Measurements from ENCODE around the gene EHD3.

Gene EHD3

GRCh38 chr2:31204783-31205182 is 29.2 kb upstream of the EHD3 start:
- H3K27me3 ChIP-seq (ENCODE audit: insufficient read depth, poor library complexity, severe bottlenecking) = no peaks in the 10 kb centered on the region
- H3K27ac ChIP-seq (replicated peaks) = no peak overlapping the region
- DNase-seq (ENCODE audit: low read depth in 1 of 2, low spot score in 1 of 2) = no peak
- TF ChIP-seq GABPA (IDR thresholded peaks at IDR 0.05; ENCODE audit: low read depth) (no peak), SPI1 (IDR thresholded peaks at IDR 0.05; ENCODE audit: borderline replicate concordance, low read depth) (no peak), CTCF (IDR thresholded peaks at IDR 0.05; ENCODE audit: insufficient read depth, low read length) (no peak)
- H3K4me3 ChIP-seq (replicated peaks; ENCODE audit: insufficient read depth, low read length) = no peak overlapping the region

GRCh38 chr2:31205186-31205585 is 28.8 kb upstream of the EHD3 start:
- H3K27me3 ChIP-seq (ENCODE audit: insufficient read depth, poor library complexity, severe bottlenecking) = no peaks in the 10 kb centered on the region
- H3K4me3 ChIP-seq (replicated peaks; ENCODE audit: insufficient read depth, low read length) = no peak overlapping the region
- H3K27ac ChIP-seq (replicated peaks) = no peak overlapping the region
- TF ChIP-seq GABPA (IDR thresholded peaks at IDR 0.05; ENCODE audit: low read depth) = no peak
- TF ChIP-seq POLR2AphosphoS5 (IDR thresholded peaks at IDR 0.05; ENCODE audit: low read depth) = no peak
- no peak for TF ChIP-seq REST (IDR thresholded peaks at IDR 0.05; ENCODE audit: insufficient replicate concordance, low read depth)
- no peak for TF ChIP-seq CTCF (IDR thresholded peaks at IDR 0.05; ENCODE audit: insufficient read depth, low read length)
- TF ChIP-seq SPI1 (IDR thresholded peaks at IDR 0.05; ENCODE audit: borderline replicate concordance, low read depth) = no peak
- no peak for DNase-seq (ENCODE audit: low read depth in 1 of 2, low spot score in 1 of 2)

GRCh38 chr2:31205613-31206012 is 28.3 kb upstream of the EHD3 start:
- DNase-seq (ENCODE audit: low read depth in 1 of 2, low spot score in 1 of 2) = no peak
- Histone ChIP-seq H3K27ac (replicated peaks) (no peak overlapping the region), H3K4me3 (replicated peaks; ENCODE audit: insufficient read depth, low read length) (no peak overlapping the region), H3K27me3 (ENCODE audit: insufficient read depth, poor library complexity, severe bottlenecking) (no peaks in the 10 kb centered on the region)
- TF ChIP-seq SPI1 (IDR thresholded peaks at IDR 0.05; ENCODE audit: borderline replicate concordance, low read depth) = no peak
- no peak for TF ChIP-seq REST (IDR thresholded peaks at IDR 0.05; ENCODE audit: insufficient replicate concordance, low read depth)
- no peak for TF ChIP-seq GABPA (IDR thresholded peaks at IDR 0.05; ENCODE audit: low read depth)
- no peak for TF ChIP-seq POLR2AphosphoS5 (IDR thresholded peaks at IDR 0.05; ENCODE audit: low read depth)
- no peak for TF ChIP-seq CTCF (IDR thresholded peaks at IDR 0.05; ENCODE audit: insufficient read depth, low read length)

GRCh38 chr2:31207790-31208189 is 26.2 kb upstream of the EHD3 start:
- Histone ChIP-seq H3K4me3 (replicated peaks; ENCODE audit: insufficient read depth, low read length) (no peak overlapping the region), H3K27me3 (ENCODE audit: insufficient read depth, poor library complexity, severe bottlenecking) (no peaks in the 10 kb centered on the region), H3K27ac (replicated peaks) (no peak overlapping the region)
- no peak for DNase-seq (ENCODE audit: low read depth in 1 of 2, low spot score in 1 of 2)
- TF ChIP-seq REST (IDR thresholded peaks at IDR 0.05; ENCODE audit: insufficient replicate concordance, low read depth) = no peak
- no peak for TF ChIP-seq POLR2AphosphoS5 (IDR thresholded peaks at IDR 0.05; ENCODE audit: low read depth)
- TF ChIP-seq CTCF (IDR thresholded peaks at IDR 0.05; ENCODE audit: insufficient read depth, low read length) = no peak
- TF ChIP-seq GABPA (IDR thresholded peaks at IDR 0.05; ENCODE audit: low read depth) = no peak
- TF ChIP-seq SPI1 (IDR thresholded peaks at IDR 0.05; ENCODE audit: borderline replicate concordance, low read depth) = no peak
